Measurements from ENCODE around the gene THY1.
A peak's percentile ranks its signal among the peaks of the same experiment; 100 is the strongest.
"Not testable (repeated sequence)": the region's sequence is repeated elsewhere in the genome, so short reads cannot be mapped to it uniquely, and the experiment has no call there.

The THY1 gene

DNA sequence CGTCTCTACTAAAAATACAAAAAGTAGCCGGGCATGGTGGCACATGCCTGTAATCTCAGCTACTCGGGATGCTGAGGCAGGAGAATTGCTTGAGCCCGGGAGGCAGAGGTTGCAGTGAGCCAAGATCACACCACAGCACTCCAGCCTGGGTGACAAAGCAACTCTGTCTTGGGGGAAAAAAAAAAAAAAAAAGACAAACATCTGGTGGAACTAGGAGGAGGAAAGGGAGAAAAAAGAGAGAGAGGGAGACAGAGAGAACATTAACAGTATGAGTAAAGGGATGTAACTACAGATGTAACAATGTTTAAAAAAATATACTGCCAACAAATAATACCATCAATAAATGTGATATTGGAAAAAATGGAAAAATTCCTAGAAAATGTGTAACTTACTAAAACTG is 32.3 kb upstream of the THY1 start:
- not testable (repeated sequence) for DNase-seq (ENCODE audit: low spot score in 2 of 2); H3K4me1 Mint-ChIP-seq; H3K27ac Mint-ChIP-seq (ENCODE audit: low read depth); H3K9me3 Mint-ChIP-seq; H3K36me3 Mint-ChIP-seq (ENCODE audit: insufficient read depth); ATAC-seq (replicated peaks; ENCODE audit: extremely low read depth, poor library complexity, severe bottlenecking); H3K4me3 Mint-ChIP-seq
- H3K27me3 Mint-ChIP-seq: peaks cover 77% of the 10 kb centered on the region

DNA sequence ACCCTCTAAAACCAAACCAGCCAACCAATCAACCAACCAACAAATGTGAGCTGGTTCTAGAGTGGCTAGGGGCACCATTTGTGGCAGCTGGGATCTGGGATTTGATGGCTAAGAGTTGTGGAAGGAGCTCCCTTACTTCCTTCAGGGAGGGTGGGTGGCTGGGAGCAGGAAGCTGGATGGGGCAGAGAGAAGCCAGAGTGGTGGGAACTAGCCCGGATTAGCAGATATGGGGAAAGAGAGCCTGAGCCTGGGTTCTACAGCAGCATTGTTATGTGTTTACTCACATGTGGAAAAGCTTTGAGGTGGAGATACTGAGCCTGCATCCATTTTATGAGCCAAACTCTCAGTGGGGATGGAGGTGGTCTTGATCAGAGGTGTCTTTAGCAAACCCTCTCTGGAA is 30.9 kb upstream of the THY1 start:
- Mint-ChIP-seq H3K4me3 (no peak overlapping the region), H3K36me3 (ENCODE audit: insufficient read depth) (no peaks in the 10 kb centered on the region), H3K27ac (ENCODE audit: low read depth) (no peak overlapping the region), H3K27me3 (peaks cover 74% of the 10 kb centered on the region), H3K4me1 (no peaks in the 10 kb centered on the region), H3K9me3 (no peaks in the 10 kb centered on the region)
- ATAC-seq (replicated peaks; ENCODE audit: extremely low read depth, poor library complexity, severe bottlenecking) (no peak), DNase-seq (ENCODE audit: low spot score in 2 of 2) (no peak)

DNA sequence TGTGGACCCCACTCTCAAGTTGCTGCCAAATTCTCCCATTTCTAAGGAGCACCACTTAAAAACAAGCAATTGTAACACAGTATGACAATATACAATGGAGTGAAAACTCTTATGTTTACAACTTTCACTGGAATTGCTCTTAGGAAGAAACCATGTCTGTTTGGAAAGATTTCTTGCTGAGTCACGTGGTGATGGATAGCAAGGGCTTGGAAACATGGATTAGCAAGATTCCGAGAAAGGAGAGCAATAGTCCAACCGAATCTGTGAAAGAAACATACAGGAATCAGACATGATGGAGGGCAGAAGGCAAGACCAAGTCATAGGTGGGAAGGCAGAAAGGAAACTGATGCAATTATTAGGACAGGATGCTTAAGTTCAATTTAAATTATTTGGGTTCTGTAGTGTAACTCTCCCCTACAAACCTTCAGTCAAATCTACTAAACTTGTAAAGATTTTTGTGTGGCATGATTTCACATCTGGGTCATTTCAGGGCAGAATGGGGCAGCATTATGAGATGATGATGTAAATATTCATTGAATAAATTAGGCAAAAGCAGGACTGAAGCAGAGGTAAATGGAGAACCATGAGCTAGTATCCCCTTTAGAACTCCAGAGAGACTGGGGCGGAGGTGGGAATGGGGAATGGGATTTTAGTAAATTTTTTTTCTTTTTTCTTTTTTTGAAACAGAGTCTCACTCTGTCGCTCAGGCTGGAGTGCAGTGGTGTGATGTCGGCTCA is 27.8 kb upstream of the THY1 start:
- ATAC-seq (replicated peaks; ENCODE audit: extremely low read depth, poor library complexity, severe bottlenecking): no peak
- H3K9me3 Mint-ChIP-seq: no peaks in the 10 kb centered on the region
- DNase-seq (ENCODE audit: low spot score in 2 of 2): no peak
- no peaks in the 10 kb centered on the region for H3K4me1 Mint-ChIP-seq
- no peak overlapping the region for H3K4me3 Mint-ChIP-seq
- H3K36me3 Mint-ChIP-seq (ENCODE audit: insufficient read depth): no peaks in the 10 kb centered on the region
- H3K27me3 Mint-ChIP-seq: peaks cover 92% of the 10 kb centered on the region
- no peak overlapping the region for H3K27ac Mint-ChIP-seq (ENCODE audit: low read depth)

DNA sequence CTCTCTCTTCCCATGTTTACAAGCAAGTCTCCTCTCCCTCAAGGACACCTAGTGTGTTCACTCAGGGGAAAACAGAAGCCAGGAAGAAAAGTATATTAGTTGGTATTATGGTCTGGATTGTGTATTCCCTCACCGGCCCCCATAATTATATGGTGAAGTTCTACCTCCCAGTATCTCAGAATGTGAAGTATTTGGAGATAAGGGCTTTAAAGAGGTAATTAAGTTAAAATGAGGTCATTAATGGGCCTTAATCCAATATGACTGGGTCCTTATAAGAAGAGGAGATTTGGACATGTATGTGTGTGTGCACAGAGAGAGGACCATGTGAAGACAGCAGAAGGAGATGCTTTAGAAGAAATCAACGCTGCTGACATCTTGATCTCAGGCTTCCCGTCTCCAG is 26.5 kb upstream of the THY1 start:
- no peak for ATAC-seq (replicated peaks; ENCODE audit: extremely low read depth, poor library complexity, severe bottlenecking)
- no peaks in the 10 kb centered on the region for H3K9me3 Mint-ChIP-seq

DNA sequence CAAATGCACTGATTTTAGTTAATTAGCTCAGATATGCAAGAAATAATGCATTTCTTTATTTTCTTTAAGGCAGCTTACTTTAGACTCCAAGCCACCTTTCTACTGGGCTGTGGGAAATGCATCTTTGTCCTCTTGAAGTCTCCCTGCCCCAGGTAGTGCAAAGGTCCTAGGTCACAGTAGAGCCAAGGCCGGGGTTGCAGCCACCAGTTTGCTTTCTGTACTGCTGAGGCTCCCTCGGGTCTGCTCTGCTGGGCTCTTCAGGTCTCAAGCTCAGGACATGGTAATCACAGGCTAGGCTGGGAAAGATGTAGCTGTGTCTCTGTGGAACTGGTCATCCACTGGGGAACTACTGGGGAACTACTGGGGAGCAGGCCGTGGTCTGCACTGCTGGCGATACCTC is 25.4 kb upstream of the THY1 start:
- DNase-seq (ENCODE audit: low spot score in 2 of 2) (no peak), ATAC-seq (replicated peaks; ENCODE audit: extremely low read depth, poor library complexity, severe bottlenecking) (no peak)
- Mint-ChIP-seq H3K27me3 (peaks cover 92% of the 10 kb centered on the region), H3K36me3 (ENCODE audit: insufficient read depth) (no peaks in the 10 kb centered on the region), H3K4me1 (no peaks in the 10 kb centered on the region), H3K4me3 (no peak overlapping the region), H3K27ac (ENCODE audit: low read depth) (peak overlapping the region; percentile 30), H3K9me3 (no peaks in the 10 kb centered on the region)

More for the DNA sequence above, 26.5 kb upstream of the THY1 start:
- Mint-ChIP-seq H3K27ac (ENCODE audit: low read depth) (no peak overlapping the region), H3K27me3 (peaks cover 92% of the 10 kb centered on the region), H3K4me1 (no peaks in the 10 kb centered on the region), H3K36me3 (ENCODE audit: insufficient read depth) (no peaks in the 10 kb centered on the region), H3K4me3 (no peak overlapping the region)
- no peak for DNase-seq (ENCODE audit: low spot score in 2 of 2)

DNA sequence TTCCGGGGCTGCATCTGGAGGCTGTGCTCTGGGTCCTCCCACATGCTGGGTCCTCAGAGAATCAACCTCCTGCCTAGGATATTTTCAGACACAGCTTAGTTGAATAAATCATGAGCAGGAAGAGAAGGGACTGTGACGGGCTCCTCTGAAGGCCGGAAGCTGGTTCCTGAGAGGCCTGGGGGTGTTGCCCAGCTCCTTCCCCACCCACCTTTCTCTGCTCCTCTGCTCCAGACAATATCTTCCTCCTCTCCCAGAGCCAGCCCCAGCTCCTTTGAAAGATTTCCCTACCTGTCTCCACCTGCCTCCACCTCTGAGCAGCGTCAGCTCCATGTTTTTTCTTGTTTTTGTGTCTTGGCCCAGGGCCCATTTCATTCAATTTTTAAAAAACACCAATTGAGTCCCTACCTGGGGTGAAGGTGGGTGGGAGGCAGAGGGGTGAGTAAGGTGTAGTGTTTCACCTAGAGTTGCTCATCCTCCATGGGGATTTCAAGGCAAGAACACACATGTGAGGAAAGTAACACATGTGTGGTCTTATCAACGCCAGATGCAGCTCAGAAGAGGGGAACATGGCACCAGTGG is 24.8 kb upstream of the THY1 start:
- Mint-ChIP-seq H3K4me3 (no peak overlapping the region), H3K27me3 (peaks cover 92% of the 10 kb centered on the region), H3K27ac (ENCODE audit: low read depth) (peak overlapping the region; percentile 30), H3K4me1 (no peaks in the 10 kb centered on the region), H3K9me3 (no peaks in the 10 kb centered on the region), H3K36me3 (ENCODE audit: insufficient read depth) (no peaks in the 10 kb centered on the region)
- DNase-seq (ENCODE audit: low spot score in 2 of 2) (no peak), ATAC-seq (replicated peaks; ENCODE audit: extremely low read depth, poor library complexity, severe bottlenecking) (no peak)

DNA sequence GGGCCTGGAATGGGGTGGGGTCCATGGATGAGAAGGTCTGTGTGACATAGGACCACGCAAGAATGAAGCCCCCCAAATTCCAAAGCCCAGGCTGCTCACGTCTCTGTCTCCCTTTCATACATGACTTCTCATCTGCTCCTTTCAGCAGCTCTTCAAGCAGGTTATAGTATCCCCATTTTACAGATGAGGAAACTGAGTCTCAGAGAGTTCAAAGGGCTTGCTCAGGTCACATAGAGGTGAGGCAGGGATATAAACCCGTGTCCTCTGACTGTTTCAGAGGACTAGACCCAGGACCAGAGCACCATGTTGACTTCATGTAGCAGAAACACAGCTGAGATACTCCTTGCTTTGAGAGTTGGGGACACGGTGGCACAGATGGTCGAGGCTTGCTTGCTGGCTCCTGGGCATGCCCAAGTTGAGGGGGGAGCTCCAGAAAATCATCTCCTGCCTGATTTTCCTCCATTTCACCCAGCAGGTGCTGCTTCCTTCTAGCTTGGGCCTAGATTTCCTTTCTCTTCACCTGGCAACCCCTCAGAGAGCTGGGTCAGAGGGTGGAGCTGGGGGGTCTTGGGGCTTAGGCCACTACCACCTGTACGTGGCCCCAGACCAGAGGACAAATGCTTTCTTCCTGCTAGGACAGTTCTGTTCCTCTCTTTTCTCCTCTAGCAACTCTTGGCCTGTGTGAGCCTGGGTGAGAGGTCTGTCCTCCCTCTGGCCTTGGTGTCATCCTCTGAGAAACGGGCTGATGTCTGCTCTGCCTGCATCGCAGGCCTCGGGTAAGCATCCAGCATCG is 24.1 kb upstream of the THY1 start:
- Mint-ChIP-seq H3K27ac (ENCODE audit: low read depth) (no peak overlapping the region), H3K4me1 (peaks cover under 1% of the 10 kb centered on the region), H3K36me3 (ENCODE audit: insufficient read depth) (no peaks in the 10 kb centered on the region), H3K27me3 (peaks cover 91% of the 10 kb centered on the region), H3K4me3 (no peak overlapping the region), H3K9me3 (no peaks in the 10 kb centered on the region)
- ATAC-seq (replicated peaks; ENCODE audit: extremely low read depth, poor library complexity, severe bottlenecking): no peak
- no peak for DNase-seq (ENCODE audit: low spot score in 2 of 2)

DNA sequence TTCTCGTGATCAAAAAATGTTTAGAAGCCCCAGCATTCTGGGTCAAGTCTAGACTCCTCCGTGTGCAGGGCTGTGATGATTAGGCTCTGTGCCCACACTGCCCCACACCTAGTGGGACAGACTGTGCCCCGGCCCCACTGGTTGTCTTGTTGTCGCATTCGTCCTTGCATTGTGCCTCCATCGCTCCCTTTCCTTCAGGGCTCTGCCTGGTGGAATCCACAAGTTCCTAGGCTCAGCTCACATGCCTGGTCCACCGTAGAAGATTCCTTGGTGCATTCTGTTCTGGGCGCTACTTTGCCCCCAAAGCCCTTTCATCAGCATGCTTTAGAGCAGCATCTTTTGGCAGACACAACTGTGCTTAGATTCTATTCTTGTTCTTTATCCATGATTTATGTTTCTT is 23.5 kb upstream of the THY1 start:
- peaks cover 85% of the 10 kb centered on the region for H3K27me3 Mint-ChIP-seq
- DNase-seq (ENCODE audit: low spot score in 2 of 2): no peak
- H3K36me3 Mint-ChIP-seq (ENCODE audit: insufficient read depth): no peaks in the 10 kb centered on the region
- no peaks in the 10 kb centered on the region for H3K9me3 Mint-ChIP-seq
- no peak overlapping the region for H3K4me3 Mint-ChIP-seq
- H3K4me1 Mint-ChIP-seq: peaks cover 6% of the 10 kb centered on the region
- H3K27ac Mint-ChIP-seq (ENCODE audit: low read depth): no peak overlapping the region
- no peak for ATAC-seq (replicated peaks; ENCODE audit: extremely low read depth, poor library complexity, severe bottlenecking)

DNA sequence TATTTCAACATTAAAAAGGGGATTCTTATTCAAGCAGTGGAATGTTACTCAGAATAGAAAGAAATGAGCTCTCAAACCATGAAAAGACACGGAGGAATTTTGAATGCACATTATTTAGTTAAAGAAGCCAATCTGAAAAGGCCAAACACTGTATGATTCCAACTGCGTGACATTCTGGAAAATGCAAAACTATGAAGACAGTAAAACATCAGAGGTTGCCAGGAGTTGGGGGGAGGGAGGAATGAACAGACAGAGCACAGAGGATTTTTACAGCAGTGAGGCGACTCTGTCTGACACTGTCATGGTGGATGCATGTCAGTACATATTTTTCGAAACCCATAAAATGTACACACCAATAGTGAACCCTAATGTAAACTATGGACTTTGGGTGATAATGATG is 22.9 kb upstream of the THY1 start:
- ATAC-seq (replicated peaks; ENCODE audit: extremely low read depth, poor library complexity, severe bottlenecking) (no peak), DNase-seq (ENCODE audit: low spot score in 2 of 2) (no peak)
- Mint-ChIP-seq H3K4me3 (no peak overlapping the region), H3K27ac (ENCODE audit: low read depth) (no peak overlapping the region), H3K36me3 (ENCODE audit: insufficient read depth) (no peaks in the 10 kb centered on the region), H3K27me3 (peaks cover 79% of the 10 kb centered on the region), H3K4me1 (peaks cover 12% of the 10 kb centered on the region), H3K9me3 (no peaks in the 10 kb centered on the region)

DNA sequence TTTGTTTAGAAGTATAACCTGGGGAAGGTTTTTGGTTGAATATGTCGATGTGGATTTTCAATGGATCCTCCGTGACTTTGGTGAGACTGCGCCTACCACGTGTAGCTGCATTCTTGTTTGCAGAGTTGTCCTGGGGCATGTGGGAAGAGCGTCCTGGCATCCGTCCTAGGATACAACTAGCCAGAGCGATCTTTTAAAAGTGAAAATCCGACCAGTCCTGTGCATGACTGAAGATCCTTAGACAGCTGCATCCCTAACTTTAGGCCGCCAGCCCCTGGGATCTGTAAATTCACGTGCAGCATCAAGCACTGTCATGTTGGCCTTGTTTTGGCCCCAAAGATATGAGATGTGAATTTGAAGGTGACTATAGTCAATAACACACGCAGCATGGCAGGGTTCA is 22.4 kb upstream of the THY1 start:
- no peaks in the 10 kb centered on the region for H3K36me3 Mint-ChIP-seq (ENCODE audit: insufficient read depth)
- H3K9me3 Mint-ChIP-seq: no peaks in the 10 kb centered on the region
- peaks cover 17% of the 10 kb centered on the region for H3K4me1 Mint-ChIP-seq
- DNase-seq (ENCODE audit: low spot score in 2 of 2) (no peak), ATAC-seq (replicated peaks; ENCODE audit: extremely low read depth, poor library complexity, severe bottlenecking) (no peak)
- peaks cover 75% of the 10 kb centered on the region for H3K27me3 Mint-ChIP-seq
- no peak overlapping the region for H3K4me3 Mint-ChIP-seq
- no peak overlapping the region for H3K27ac Mint-ChIP-seq (ENCODE audit: low read depth)

DNA sequence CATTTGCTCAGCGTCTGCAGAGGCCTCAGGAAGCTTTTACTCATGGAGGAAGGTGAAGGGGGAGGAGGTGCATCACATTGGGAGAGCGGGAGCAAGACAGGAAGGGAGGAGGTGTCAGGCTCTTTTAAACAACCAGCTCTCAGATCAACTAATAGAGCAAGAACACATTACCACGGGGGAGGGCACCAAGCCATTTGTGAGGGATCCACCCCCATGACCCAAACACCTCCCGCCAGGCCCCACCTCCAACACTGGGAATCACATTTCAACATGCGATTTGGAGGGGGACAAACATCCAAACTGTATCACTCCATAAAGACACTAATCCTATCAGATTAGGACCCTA is 18.9 kb upstream of the THY1 start:
- H3K27ac Mint-ChIP-seq (ENCODE audit: low read depth): no peak overlapping the region
- H3K36me3 Mint-ChIP-seq (ENCODE audit: insufficient read depth): no peaks in the 10 kb centered on the region
- no peak for DNase-seq (ENCODE audit: low spot score in 2 of 2)
- H3K4me1 Mint-ChIP-seq: peaks cover 17% of the 10 kb centered on the region
- peaks cover 62% of the 10 kb centered on the region for H3K27me3 Mint-ChIP-seq
- H3K4me3 Mint-ChIP-seq: no peak overlapping the region
- H3K9me3 Mint-ChIP-seq: peaks cover 1% of the 10 kb centered on the region
- no peak for ATAC-seq (replicated peaks; ENCODE audit: extremely low read depth, poor library complexity, severe bottlenecking)

DNA sequence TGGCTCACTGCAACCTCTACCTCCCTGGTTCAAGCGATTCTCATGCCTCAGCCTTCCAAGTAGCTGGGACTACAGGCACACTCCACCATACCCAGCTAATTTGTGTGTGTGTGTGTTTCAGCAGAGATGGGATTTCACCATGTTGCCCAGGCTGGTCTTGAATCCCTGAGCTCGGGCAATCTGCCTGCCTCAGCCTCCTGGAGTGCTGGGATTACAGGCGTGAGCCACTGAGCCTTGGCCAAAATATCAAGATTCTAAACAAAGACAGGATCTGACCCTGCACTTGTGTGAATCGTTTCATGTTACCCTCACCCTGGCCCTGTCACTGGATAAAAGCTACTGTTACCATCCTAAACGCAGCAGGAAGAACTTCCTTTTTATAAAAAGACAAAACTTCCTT is 15.6 kb upstream of the THY1 start:
- Mint-ChIP-seq H3K27me3 (peaks cover 30% of the 10 kb centered on the region), H3K9me3 (peaks cover 5% of the 10 kb centered on the region)

DNA sequence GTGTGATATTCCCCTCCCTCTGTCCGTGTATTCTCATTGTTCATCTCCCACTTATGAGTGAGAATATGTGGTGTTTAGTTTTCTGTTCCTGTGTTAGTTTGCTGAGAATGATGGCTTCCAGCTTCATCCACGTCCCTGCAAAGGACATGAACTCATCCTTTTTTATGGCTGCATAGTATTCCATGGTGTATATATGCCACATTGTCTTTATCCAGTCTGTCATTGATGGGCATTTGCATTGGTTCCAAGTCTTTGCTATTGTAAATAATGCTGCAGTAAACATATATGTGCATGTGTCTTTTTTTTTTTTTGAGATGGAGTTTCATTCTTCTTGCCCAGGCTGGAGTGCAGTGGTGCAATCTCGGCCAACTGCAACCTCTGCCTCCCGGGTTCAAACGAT is 14.5 kb upstream of the THY1 start:
- not testable (repeated sequence) for H3K36me3 Mint-ChIP-seq (ENCODE audit: insufficient read depth); H3K27ac Mint-ChIP-seq (ENCODE audit: low read depth); H3K9me3 Mint-ChIP-seq; H3K4me3 Mint-ChIP-seq; ATAC-seq (replicated peaks; ENCODE audit: extremely low read depth, poor library complexity, severe bottlenecking); DNase-seq (ENCODE audit: low spot score in 2 of 2)
- H3K4me1 Mint-ChIP-seq: peaks cover 17% of the 10 kb centered on the region
- peaks cover 27% of the 10 kb centered on the region for H3K27me3 Mint-ChIP-seq

More for the DNA sequence above, 15.6 kb upstream of the THY1 start:
- no peak overlapping the region for H3K27ac Mint-ChIP-seq (ENCODE audit: low read depth)
- H3K4me3 Mint-ChIP-seq: no peak overlapping the region
- no peak for DNase-seq (ENCODE audit: low spot score in 2 of 2)
- H3K36me3 Mint-ChIP-seq (ENCODE audit: insufficient read depth): no peaks in the 10 kb centered on the region
- H3K4me1 Mint-ChIP-seq: peaks cover 17% of the 10 kb centered on the region
- no peak for ATAC-seq (replicated peaks; ENCODE audit: extremely low read depth, poor library complexity, severe bottlenecking)

Measured in central memory CD8-positive, alpha-beta T cell (primary cell).